ENCODE measurements around the gene NCK1. TPM values are rescaled to one million over a fixed set of nuclear protein-coding genes. Genes with fewer than 3 reads are reported as not detected.

NCK1 gene
- total and polyA plus RNA-seq, 2 of the 13 experiments (the other 11 are each of a cell fraction or from before 2014, with no cell fraction given), result 14.7 to 30.4 TPM

DNA sequence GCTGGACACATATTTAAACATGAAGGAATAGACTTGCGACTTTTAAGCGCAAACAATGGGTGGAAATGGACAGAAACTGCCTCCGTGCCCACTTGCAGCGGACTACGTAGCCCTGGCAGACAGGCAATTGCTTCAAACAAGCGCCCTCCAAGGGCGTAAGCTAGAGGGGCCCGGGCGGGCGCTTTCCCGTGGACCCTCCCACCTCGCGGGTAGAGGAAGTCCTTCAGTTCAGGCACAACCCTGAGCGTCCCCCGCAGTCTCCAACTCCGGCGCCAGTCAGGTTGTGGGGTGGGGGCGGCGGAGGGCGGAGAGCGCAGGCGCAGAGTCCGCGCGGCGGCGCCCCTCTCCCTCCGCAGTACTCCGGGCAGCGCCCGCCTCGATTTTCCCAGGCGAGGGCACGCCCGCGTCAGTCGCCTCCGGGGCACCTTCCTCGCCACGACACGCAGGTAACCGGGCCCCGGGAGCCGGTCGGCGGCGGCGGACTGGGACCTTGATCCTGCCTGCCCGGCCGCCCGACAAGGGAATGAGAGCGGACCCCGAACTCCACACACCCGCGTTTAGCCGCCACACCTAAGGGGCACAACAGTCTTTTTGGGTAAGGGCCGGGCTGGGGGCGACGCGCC lies 43.1 kb upstream of the NCK1 start, which contains the start of gene SLC35G2 (continued):
- TF ChIP-seq, protein P1, sequence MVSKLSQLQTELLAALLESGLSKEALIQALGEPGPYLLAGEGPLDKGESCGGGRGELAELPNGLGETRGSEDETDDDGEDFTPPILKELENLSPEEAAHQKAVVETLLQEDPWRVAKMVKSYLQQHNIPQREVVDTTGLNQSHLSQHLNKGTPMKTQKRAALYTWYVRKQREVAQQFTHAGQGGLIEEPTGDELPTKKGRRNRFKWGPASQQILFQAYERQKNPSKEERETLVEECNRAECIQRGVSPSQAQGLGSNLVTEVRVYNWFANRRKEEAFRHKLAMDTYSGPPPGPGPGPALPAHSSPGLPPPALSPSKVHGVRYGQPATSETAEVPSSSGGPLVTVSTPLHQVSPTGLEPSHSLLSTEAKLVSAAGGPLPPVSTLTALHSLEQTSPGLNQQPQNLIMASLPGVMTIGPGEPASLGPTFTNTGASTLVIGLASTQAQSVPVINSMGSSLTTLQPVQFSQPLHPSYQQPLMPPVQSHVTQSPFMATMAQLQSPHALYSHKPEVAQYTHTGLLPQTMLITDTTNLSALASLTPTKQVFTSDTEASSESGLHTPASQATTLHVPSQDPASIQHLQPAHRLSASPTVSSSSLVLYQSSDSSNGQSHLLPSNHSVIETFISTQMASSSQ (IDR thresholded peaks at IDR 0.05; ENCODE audit: low read depth), result no peak
- TF ChIP-seq, protein P1 (CRISPR knock-in tag; IDR thresholded peaks at IDR 0.05; ENCODE audit: borderline replicate concordance), result peak; percentile 29; the same call in 1 of the 2 replicates
- TF ChIP-seq ATF2 (CRISPR knock-in tag; IDR thresholded peaks at IDR 0.05) (no peak), TIGD3 (CRISPR knock-in tag; IDR thresholded peaks at IDR 0.05; ENCODE audit: borderline replicate concordance) (no peak), PHF5A (CRISPR knock-in tag; IDR thresholded peaks at IDR 0.05; ENCODE audit: low read depth, unreplicated experiment) (no peak), STAG1 (CRISPR knock-in tag; IDR thresholded peaks at IDR 0.05) (0 out of 2 replicates have a peak, but pooled peaks have one; percentile 6), SETDB1 (CRISPR knock-in tag; IDR thresholded peaks at IDR 0.05; ENCODE audit: borderline replicate concordance) (no peak), ZNF343 (CRISPR knock-in tag; IDR thresholded peaks at IDR 0.05) (no peak), ZFP36 (IDR thresholded peaks at IDR 0.05; ENCODE audit: borderline replicate concordance, low read depth, low read length, partially characterized antibody) (no peak), LCORL (IDR thresholded peaks at IDR 0.05) (no peak), LCORL (CRISPR knock-in tag; IDR thresholded peaks at IDR 0.05) (peak; percentile 62; the same call in 1 of the 2 replicates), RFX3 (CRISPR knock-in tag; IDR thresholded peaks at IDR 0.05) (no peak), ZNF589 (CRISPR knock-in tag; conservative IDR thresholded peaks at IDR 0.05) (0 out of 2 replicates have a peak, but pooled peaks have one; percentile 17), ONECUT2 (CRISPR knock-in tag; IDR thresholded peaks at IDR 0.05) (no peak), ZNF800 (CRISPR knock-in tag; IDR thresholded peaks at IDR 0.05) (no peak)
- TF ChIP-seq, protein P2, sequence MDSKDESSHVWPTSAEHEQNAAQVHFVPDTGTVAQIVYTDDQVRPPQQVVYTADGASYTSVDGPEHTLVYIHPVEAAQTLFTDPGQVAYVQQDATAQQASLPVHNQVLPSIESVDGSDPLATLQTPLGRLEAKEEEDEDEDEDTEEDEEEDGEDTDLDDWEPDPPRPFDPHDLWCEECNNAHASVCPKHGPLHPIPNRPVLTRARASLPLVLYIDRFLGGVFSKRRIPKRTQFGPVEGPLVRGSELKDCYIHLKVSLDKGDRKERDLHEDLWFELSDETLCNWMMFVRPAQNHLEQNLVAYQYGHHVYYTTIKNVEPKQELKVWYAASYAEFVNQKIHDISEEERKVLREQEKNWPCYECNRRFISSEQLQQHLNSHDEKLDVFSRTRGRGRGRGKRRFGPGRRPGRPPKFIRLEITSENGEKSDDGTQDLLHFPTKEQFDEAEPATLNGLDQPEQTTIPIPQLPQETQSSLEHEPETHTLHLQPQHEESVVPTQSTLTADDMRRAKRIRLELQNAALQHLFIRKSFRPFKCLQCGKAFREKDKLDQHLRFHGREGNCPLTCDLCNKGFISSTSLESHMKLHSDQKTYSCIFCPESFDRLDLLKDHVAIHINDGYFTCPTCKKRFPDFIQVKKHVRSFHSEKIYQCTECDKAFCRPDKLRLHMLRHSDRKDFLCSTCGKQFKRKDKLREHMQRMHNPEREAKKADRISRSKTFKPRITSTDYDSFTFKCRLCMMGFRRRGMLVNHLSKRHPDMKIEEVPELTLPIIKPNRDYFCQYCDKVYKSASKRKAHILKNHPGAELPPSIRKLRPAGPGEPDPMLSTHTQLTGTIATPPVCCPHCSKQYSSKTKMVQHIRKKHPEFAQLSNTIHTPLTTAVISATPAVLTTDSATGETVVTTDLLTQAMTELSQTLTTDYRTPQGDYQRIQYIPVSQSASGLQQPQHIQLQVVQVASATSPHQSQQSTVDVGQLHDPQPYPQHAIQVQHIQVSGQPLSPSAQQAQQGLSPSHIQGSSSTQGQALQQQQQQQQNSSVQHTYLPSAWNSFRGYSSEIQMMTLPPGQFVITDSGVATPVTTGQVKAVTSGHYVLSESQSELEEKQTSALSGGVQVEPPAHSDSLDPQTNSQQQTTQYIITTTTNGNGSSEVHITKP (CRISPR knock-in tag; IDR thresholded peaks at IDR 0.05; ENCODE audit: low read depth), result 0 out of 2 replicates have a peak, but pooled peaks have one; percentile 52
